ENCODE measurements around the gene CELA2A. TPM values are rescaled to one million over a fixed set of nuclear protein-coding genes. Genes with fewer than 3 reads are reported as not detected.

CELA2A gene
- total and polyA plus RNA-seq, 9 of the 15 experiments (the other 6 are each of a cell fraction or from before 2014, with no cell fraction given), result 0.62 TPM; not detected in 8

DNA sequence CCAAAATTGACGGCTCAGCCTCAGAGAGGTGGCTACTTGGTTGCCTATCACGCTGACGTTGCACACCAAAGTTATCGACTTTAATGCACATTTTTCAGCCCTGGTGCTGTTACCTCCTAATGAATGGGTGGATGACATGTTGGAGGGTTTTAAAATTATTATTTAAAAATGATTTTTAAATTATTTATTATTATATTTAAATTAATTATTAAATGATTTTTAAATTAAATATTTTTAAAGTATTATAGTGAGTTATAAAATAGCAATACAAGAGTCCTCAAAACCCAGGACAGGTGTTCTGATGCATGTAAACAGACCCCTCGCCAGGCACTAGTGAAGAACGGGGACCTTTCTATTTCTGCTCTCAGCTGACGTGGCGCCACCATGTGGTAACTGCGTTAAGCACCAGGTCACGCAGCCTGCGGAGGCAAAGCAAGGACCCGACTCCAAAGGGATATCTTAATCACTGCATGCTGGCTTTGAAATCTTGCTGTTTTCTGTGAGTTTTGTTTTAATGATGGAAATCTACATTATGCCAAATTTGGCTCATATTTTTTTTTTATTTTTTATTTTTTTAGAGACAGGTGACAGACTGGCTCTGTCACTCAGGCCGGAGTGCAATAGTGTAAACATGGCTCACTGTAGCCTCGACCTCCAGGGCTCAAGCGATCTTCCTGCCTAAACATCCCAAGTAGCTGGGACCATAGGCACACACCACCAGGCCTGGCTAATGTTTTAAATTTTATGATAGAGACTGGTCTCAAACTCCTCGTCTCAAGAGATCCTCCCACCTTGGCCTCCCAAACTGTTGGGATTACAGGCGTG, 44.9 kb downstream of the CELA2A start (continued):
- TF ChIP-seq, protein P1, sequence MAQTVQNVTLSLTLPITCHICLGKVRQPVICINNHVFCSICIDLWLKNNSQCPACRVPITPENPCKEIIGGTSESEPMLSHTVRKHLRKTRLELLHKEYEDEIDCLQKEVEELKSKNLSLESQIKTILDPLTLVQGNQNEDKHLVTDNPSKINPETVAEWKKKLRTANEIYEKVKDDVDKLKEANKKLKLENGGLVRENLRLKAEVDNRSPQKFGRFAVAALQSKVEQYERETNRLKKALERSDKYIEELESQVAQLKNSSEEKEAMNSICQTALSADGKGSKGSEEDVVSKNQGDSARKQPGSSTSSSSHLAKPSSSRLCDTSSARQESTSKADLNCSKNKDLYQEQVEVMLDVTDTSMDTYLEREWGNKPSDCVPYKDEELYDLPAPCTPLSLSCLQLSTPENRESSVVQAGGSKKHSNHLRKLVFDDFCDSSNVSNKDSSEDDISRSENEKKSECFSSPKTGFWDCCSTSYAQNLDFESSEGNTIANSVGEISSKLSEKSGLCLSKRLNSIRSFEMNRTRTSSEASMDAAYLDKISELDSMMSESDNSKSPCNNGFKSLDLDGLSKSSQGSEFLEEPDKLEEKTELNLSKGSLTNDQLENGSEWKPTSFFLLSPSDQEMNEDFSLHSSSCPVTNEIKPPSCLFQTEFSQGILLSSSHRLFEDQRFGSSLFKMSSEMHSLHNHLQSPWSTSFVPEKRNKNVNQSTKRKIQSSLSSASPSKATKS (CRISPR knock-in tag; IDR thresholded peaks at IDR 0.05), result no peak
- TF ChIP-seq, protein P2, sequence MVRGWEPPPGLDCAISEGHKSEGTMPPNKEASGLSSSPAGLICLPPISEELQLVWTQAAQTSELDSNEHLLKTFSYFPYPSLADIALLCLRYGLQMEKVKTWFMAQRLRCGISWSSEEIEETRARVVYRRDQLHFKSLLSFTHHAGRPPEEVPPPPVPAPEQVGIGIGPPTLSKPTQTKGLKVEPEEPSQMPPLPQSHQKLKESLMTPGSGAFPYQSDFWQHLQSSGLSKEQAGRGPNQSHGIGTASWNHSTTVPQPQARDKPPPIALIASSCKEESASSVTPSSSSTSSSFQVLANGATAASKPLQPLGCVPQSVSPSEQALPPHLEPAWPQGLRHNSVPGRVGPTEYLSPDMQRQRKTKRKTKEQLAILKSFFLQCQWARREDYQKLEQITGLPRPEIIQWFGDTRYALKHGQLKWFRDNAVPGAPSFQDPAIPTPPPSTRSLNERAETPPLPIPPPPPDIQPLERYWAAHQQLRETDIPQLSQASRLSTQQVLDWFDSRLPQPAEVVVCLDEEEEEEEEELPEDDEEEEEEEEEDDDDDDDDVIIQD (CRISPR knock-in tag; IDR thresholded peaks at IDR 0.05), result no peak
- TF ChIP-seq ZNF3 (CRISPR knock-in tag; IDR thresholded peaks at IDR 0.05) (no peak), MAFG (tag; conservative IDR thresholded peaks at IDR 0.05) (no peak), ZNF431 (CRISPR knock-in tag; IDR thresholded peaks at IDR 0.05) (no peak), POLR2A (conservative IDR thresholded peaks at IDR 0.05) (no peak), BDP1 (IDR thresholded peaks at IDR 0.05; ENCODE audit: insufficient read depth, insufficient read length) (no peak), PCBP2 (IDR thresholded peaks at IDR 0.05; ENCODE audit: low read depth, low read length, poor library complexity, severe bottlenecking) (no peak), RAD21 (CRISPR knock-in tag; conservative IDR thresholded peaks at IDR 0.05 in 1 of 2, IDR thresholded peaks at IDR 0.05 in 1 of 2) (peak; percentile 77 to 84), RAD51 (IDR thresholded peaks at IDR 0.05; ENCODE audit: borderline replicate concordance, low read depth) (no peak), KAT2B (IDR thresholded peaks at IDR 0.05; ENCODE audit: low read depth, low read length) (no peak), GABPA (tag; conservative IDR thresholded peaks at IDR 0.05; ENCODE audit: low read depth) (no peak)
- TF ChIP-seq, protein P3, sequence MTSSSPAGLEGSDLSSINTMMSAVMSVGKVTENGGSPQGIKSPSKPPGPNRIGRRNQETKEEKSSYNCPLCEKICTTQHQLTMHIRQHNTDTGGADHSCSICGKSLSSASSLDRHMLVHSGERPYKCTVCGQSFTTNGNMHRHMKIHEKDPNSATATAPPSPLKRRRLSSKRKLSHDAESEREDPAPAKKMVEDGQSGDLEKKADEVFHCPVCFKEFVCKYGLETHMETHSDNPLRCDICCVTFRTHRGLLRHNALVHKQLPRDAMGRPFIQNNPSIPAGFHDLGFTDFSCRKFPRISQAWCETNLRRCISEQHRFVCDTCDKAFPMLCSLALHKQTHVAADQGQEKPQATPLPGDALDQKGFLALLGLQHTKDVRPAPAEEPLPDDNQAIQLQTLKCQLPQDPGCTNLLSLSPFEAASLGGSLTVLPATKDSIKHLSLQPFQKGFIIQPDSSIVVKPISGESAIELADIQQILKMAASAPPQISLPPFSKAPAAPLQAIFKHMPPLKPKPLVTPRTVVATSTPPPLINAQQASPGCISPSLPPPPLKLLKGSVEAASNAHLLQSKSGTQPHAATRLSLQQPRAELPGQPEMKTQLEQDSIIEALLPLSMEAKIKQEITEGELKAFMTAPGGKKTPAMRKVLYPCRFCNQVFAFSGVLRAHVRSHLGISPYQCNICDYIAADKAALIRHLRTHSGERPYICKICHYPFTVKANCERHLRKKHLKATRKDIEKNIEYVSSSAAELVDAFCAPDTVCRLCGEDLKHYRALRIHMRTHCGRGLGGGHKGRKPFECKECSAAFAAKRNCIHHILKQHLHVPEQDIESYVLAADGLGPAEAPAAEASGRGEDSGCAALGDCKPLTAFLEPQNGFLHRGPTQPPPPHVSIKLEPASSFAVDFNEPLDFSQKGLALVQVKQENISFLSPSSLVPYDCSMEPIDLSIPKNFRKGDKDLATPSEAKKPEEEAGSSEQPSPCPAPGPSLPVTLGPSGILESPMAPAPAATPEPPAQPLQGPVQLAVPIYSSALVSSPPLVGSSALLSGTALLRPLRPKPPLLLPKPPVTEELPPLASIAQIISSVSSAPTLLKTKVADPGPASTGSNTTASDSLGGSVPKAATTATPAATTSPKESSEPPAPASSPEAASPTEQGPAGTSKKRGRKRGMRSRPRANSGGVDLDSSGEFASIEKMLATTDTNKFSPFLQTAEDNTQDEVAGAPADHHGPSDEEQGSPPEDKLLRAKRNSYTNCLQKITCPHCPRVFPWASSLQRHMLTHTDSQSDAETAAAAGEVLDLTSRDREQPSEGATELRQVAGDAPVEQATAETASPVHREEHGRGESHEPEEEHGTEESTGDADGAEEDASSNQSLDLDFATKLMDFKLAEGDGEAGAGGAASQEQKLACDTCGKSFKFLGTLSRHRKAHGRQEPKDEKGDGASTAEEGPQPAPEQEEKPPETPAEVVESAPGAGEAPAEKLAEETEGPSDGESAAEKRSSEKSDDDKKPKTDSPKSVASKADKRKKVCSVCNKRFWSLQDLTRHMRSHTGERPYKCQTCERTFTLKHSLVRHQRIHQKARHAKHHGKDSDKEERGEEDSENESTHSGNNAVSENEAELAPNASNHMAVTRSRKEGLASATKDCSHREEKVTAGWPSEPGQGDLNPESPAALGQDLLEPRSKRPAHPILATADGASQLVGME (CRISPR knock-in tag; IDR thresholded peaks at IDR 0.05), result no peak
- TF ChIP-seq, protein P4, sequence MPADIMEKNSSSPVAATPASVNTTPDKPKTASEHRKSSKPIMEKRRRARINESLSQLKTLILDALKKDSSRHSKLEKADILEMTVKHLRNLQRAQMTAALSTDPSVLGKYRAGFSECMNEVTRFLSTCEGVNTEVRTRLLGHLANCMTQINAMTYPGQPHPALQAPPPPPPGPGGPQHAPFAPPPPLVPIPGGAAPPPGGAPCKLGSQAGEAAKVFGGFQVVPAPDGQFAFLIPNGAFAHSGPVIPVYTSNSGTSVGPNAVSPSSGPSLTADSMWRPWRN (IDR thresholded peaks at IDR 0.05; ENCODE audit: low read depth), result no peak
- TF ChIP-seq, protein P5, sequence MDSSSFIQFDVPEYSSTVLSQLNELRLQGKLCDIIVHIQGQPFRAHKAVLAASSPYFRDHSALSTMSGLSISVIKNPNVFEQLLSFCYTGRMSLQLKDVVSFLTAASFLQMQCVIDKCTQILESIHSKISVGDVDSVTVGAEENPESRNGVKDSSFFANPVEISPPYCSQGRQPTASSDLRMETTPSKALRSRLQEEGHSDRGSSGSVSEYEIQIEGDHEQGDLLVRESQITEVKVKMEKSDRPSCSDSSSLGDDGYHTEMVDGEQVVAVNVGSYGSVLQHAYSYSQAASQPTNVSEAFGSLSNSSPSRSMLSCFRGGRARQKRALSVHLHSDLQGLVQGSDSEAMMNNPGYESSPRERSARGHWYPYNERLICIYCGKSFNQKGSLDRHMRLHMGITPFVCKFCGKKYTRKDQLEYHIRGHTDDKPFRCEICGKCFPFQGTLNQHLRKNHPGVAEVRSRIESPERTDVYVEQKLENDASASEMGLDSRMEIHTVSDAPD (CRISPR knock-in tag; IDR thresholded peaks at IDR 0.05), result no peak

Data from K562 (cell line).